ENCODE measurements around the gene MAGI1. TPM values are rescaled to one million over a fixed set of nuclear protein-coding genes. Genes with fewer than 3 reads are reported as not detected.

The MAGI1 gene
- total and polyA plus RNA-seq, 10 donors, result 3.5 to 104 (median 62.3) TPM

GRCh38 chr3:65556934-65557577 is 481.7 kb downstream of the MAGI1 start:
- 68 to 81% (median 73%) methylated on average over 5 of the region's 5 CpGs for WGBS, 5 donors
- TF ChIP-seq CTCF (IDR thresholded peaks at IDR 0.05 in 8 of 11, conservative IDR thresholded peaks at IDR 0.05 in 3 of 11) (no peak), POLR2A (IDR thresholded peaks at IDR 0.05) (no peak)
- Histone ChIP-seq H3K4me3 (no peak overlapping the region), H3K27me3 (replicated peaks in 1 of 7) (no peaks in the 10 kb centered on the region), H3K9me3 (no peaks in the 10 kb centered on the region), H3K4me1 (no peaks in the 10 kb centered on the region), H3K27ac (no peak overlapping the region), H3K36me3 (no peaks in the 10 kb centered on the region)
- no peak for DNase-seq
- intact Hi-C loops (cut with DNase I; ENCODE audit: low total_unique reads), result no loop called here

GRCh38 chr3:65552434-65552833 is 486.3 kb downstream of the MAGI1 start:
- intact Hi-C loops (cut with DNase I; ENCODE audit: low total_unique reads), result no loop called here
- Histone ChIP-seq H3K27me3 (replicated peaks in 1 of 7) (peaks cover 0 to 24% (median 0%) of the 10 kb centered on the region in 7 donors), H3K4me3 (no peak overlapping the region), H3K9me3 (peaks cover 0 to 10% (median 0%) of the 10 kb centered on the region in 8 donors), H3K4me1 (peaks cover 0 to 16% (median 5%) of the 10 kb centered on the region in 6 donors), H3K36me3 (no peaks in the 10 kb centered on the region), H3K27ac (no peak overlapping the region)
- TF ChIP-seq POLR2A (IDR thresholded peaks at IDR 0.05) (no peak), CTCF (IDR thresholded peaks at IDR 0.05 in 8 of 11, conservative IDR thresholded peaks at IDR 0.05 in 3 of 11) (no peak), POLR2AphosphoS5 (IDR thresholded peaks at IDR 0.05) (no peak)
- WGBS, 5 donors, result 83 to 96% (median 92%) methylated on average over 1 of the region's 1 CpG
- no peak for DNase-seq

- intact Hi-C loops (cut with DNase I; ENCODE audit: low total_unique reads), result no loop called here
- Histone ChIP-seq H3K36me3 (no peaks in the 10 kb centered on the region), H3K4me3 (no peak overlapping the region), H3K27ac (no peak overlapping the region), H3K27me3 (replicated peaks in 1 of 7) (peaks cover 0 to 24% (median 0%) of the 10 kb centered on the region in 7 donors), H3K9me3 (peaks cover 0 to 10% (median 0%) of the 10 kb centered on the region in 8 donors), H3K4me1 (peaks cover 0 to 16% (median 5%) of the 10 kb centered on the region in 6 donors)
- no peak for DNase-seq
- no peak for TF ChIP-seq POLR2A (IDR thresholded peaks at IDR 0.05)
- WGBS, 5 donors, result 74 to 88% (median 78%) methylated on average over 1 of the region's 1 CpG
These were observed 486.8 kb downstream of the MAGI1 start for GRCh38 chr3:65551945-65552344.

GRCh38 chr3:65550137-65550536 is 488.6 kb downstream of the MAGI1 start:
- no peak for DNase-seq
- no peak for TF ChIP-seq POLR2A (IDR thresholded peaks at IDR 0.05)
- no peak for TF ChIP-seq CTCF (IDR thresholded peaks at IDR 0.05 in 8 of 11, conservative IDR thresholded peaks at IDR 0.05 in 3 of 11)
- no peak for TF ChIP-seq POLR2AphosphoS5 (IDR thresholded peaks at IDR 0.05)
- peaks cover 0 to 10% (median 0%) of the 10 kb centered on the region in 8 donors for H3K9me3 ChIP-seq
- intact Hi-C loops (cut with DNase I; ENCODE audit: low total_unique reads), result no loop called here
- H3K4me1 ChIP-seq, result peaks cover 0 to 16% (median 5%) of the 10 kb centered on the region in 6 donors
- H3K36me3 ChIP-seq, result no peaks in the 10 kb centered on the region
- H3K4me3 ChIP-seq, result no peak overlapping the region
- H3K27ac ChIP-seq, result no peak overlapping the region
- H3K27me3 ChIP-seq (replicated peaks in 1 of 7), result peaks cover 0 to 24% (median 0%) of the 10 kb centered on the region in 7 donors
- 73 to 100% (median 81%) methylated on average over 2 of the region's 2 CpGs for WGBS, 5 donors
